ENCODE data around the gene RSPO3.
"Not testable (repeated sequence)": the region's sequence is repeated elsewhere in the genome, so short reads cannot be mapped to it uniquely, and the experiment has no call there.

Gene RSPO3

DNA sequence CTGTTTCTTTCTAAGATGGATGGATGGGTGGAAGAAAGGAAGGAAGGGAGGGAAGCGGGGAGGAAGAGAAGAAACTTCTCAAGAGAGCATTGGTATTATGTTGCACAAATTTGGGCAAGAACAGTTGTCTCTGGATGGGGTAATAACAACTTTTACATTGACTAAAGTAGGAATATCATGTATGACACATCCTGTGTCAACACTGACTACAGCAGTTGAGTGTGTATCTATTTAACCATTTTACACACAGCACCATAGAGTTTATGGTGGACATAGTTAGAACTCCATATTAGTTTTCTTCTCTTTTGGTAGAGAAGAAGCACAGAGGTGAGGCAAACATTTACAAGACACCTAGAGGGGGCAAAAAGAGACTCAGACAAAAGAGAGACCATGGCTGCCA is 103.9 kb downstream of the RSPO3 start:
- no peak overlapping the region for H3K4me3 ChIP-seq (ENCODE audit: low read length)
- DNase-seq (ENCODE audit: low read depth, low spot score): no peak

DNA sequence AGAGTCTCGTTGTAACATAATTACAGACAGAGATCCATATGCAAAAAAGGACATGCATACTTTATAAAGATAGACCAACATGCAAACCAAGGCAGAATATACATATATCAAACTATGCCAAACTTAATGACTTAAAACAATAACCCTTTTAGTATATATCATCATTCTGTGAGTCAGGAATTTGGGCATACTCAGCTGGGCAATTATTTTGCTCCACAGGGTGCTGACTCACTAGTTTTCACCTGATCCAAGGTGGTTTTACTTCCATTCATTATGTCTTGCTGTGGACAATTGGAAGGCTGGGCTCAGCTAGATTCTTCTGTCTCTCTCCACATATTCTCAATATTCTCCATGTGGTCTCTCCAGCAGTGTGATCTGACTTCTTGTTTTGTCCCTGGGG is 107.0 kb downstream of the RSPO3 start:
- H3K4me3 ChIP-seq (ENCODE audit: low read length): no peak overlapping the region
- DNase-seq (ENCODE audit: low read depth, low spot score): no peak

DNA sequence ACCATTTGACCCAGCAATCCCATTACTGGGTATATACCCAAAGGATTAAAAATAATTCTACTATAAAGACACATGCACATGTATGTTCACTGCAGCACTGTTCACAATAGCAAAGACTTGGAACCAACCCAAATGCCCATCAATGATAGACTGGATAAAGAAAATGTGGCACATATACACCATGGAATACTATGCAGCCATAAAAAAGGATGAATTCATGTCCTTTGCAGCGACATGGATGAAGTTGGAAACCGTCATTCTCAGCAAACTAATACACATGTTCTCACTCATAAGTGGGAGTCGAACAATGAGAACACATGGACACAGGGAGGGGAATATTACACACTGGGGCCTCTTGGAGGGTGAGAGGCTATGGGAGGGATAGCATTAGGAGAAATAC is 115.3 kb downstream of the RSPO3 start:
- DNase-seq (ENCODE audit: low read depth, low spot score); H3K4me3 ChIP-seq (ENCODE audit: low read length): not testable (repeated sequence)

DNA sequence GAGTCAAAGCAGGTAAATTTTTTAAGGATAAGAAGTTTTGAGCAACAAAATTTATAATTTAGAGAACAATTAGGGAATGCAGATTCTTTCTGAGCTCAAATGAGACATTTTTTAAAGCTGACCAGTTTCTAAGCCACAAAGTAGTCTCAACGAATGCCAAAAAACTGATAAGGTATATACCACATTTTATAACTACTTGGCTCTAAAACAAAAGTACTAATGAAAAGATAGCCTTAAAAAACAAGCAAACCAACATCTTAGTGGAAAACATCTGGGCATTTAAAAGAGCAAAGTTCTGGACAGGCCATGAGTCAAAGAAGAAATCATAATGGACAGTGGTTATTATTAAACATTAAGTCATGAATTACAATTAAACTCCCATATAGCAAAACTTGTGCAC is 125.0 kb downstream of the RSPO3 start:
- no peak for DNase-seq (ENCODE audit: low read depth, low spot score)
- H3K4me3 ChIP-seq (ENCODE audit: low read length): no peak overlapping the region
